KMS-11 (cell line): ENCODE results near the gene WDR47.

Experiments
- H2AFZ ChIP-seq: fragments of 200-600 bp; sonication (generic); 2 replicates; pipeline ENCODE4 v1.6.1; 2016; ENCODE audit warnings: antibody characterized with exemption, mixed run types, low read depth
- H3K27ac ChIP-seq: fragments of 200-600 bp; sonication (generic); 2 replicates; pipeline ENCODE4 v1.6.1; 2016; ENCODE audit warnings: mild to moderate bottlenecking, mixed run types
- H3K27me3 ChIP-seq: fragments of 200-600 bp; sonication (generic); 2 replicates; pipeline ENCODE4 v1.6.1; 2017; ENCODE audit warnings: mild to moderate bottlenecking, low read depth, mixed run types, moderate library complexity; ENCODE audit not compliant: insufficient read depth
- H3K36me3 ChIP-seq: fragments of 200-600 bp; sonication (generic); 2 replicates; pipeline ENCODE4 v1.6.1; 2017; ENCODE audit warnings: mild to moderate bottlenecking, mixed run types; ENCODE audit not compliant: insufficient read depth
- H3K4me1 ChIP-seq: fragments of 200-600 bp; sonication (generic); 2 replicates; pipeline ENCODE4 v1.6.1; 2016; ENCODE audit warnings: mild to moderate bottlenecking, low read depth, mixed run types; ENCODE audit not compliant: poor library complexity, severe bottlenecking
- H3K4me2 ChIP-seq: fragments of 200-600 bp; sonication (generic); 2 replicates; pipeline ENCODE4 v1.7.0; 2016; ENCODE audit warnings: mild to moderate bottlenecking, mixed run types
- H3K4me3 ChIP-seq: fragments of 200-600 bp; sonication (generic); IDR thresholded peaks from 2 replicates; pipeline ENCODE4 v1.6.1; 2017; ENCODE audit warnings: low read depth, low read length, mixed read lengths; ENCODE audit not compliant: insufficient read depth
- H3K79me2 ChIP-seq: fragments of 200-600 bp; sonication (generic); 2 replicates; pipeline ENCODE4 v1.6.1; 2016; ENCODE audit warnings: low read depth, mixed run types; ENCODE audit not compliant: insufficient read depth
- H3K9ac ChIP-seq: fragments of 200-600 bp; sonication (generic); 2 replicates; pipeline ENCODE4 v1.6.1; 2016; ENCODE audit warnings: mild to moderate bottlenecking, mixed run types
- H4K20me1 ChIP-seq: fragments of 200-600 bp; sonication (generic); 2 replicates; pipeline ENCODE4 v1.6.1; 2016; ENCODE audit warnings: mild to moderate bottlenecking, mixed run types; ENCODE audit not compliant: insufficient read depth
- TF ChIP-seq, protein P1 (sequence below): fragments of 200-600 bp; sonication (generic); conservative IDR thresholded peaks from 2 replicates; pipeline ENCODE4 v1.6.1; 2017; ENCODE audit warnings: low read depth, mild to moderate bottlenecking, antibody characterized with exemption, low read length, moderate library complexity, mixed read lengths

WDR47 gene

GRCh38 chr1:109069294-109069693 lies 27.4 kb upstream of the WDR47 start:
- Histone ChIP-seq H3K9ac (no peak overlapping the region), H3K36me3 (no peaks in the 10 kb centered on the region), H3K4me1 (no peaks in the 10 kb centered on the region), H3K79me2 (no peaks in the 10 kb centered on the region), H3K4me3 (no peak overlapping the region), H4K20me1 (no peaks in the 10 kb centered on the region), H3K4me2 (no peak overlapping the region), H3K27me3 (no peaks in the 10 kb centered on the region), H2AFZ (no peak overlapping the region), H3K27ac (no peak overlapping the region)
- TF ChIP-seq, protein P1, sequence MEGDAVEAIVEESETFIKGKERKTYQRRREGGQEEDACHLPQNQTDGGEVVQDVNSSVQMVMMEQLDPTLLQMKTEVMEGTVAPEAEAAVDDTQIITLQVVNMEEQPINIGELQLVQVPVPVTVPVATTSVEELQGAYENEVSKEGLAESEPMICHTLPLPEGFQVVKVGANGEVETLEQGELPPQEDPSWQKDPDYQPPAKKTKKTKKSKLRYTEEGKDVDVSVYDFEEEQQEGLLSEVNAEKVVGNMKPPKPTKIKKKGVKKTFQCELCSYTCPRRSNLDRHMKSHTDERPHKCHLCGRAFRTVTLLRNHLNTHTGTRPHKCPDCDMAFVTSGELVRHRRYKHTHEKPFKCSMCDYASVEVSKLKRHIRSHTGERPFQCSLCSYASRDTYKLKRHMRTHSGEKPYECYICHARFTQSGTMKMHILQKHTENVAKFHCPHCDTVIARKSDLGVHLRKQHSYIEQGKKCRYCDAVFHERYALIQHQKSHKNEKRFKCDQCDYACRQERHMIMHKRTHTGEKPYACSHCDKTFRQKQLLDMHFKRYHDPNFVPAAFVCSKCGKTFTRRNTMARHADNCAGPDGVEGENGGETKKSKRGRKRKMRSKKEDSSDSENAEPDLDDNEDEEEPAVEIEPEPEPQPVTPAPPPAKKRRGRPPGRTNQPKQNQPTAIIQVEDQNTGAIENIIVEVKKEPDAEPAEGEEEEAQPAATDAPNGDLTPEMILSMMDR, result no peak

DNA sequence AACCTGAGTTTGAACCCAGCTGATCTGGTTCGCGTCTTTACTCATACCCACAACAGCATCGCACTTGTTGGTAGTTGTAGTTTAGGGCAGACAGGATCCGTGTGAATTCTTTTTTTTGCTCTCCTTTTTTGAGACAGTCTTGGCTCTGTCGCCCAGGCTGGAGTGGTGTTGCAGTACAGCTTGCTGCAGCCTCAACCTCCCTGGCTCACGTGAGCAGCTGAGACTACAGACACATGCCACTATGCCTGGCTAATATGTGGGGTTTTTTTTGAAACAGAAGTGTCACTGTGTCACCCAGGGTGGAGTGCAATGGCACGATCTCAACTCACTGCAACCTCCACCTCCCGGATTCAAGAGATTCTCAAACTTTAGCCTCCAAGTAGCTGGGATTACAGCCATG lies 26.0 kb upstream of the WDR47 start:
- Histone ChIP-seq H3K4me2 (no peak overlapping the region), H3K9ac (no peak overlapping the region), H3K27ac (no peak overlapping the region), H3K36me3 (no peaks in the 10 kb centered on the region), H4K20me1 (no peaks in the 10 kb centered on the region), H3K27me3 (no peaks in the 10 kb centered on the region), H3K4me3 (no peak overlapping the region), H3K4me1 (no peaks in the 10 kb centered on the region), H2AFZ (no peak overlapping the region), H3K79me2 (no peaks in the 10 kb centered on the region)
- TF ChIP-seq, protein P1, result no peak

DNA sequence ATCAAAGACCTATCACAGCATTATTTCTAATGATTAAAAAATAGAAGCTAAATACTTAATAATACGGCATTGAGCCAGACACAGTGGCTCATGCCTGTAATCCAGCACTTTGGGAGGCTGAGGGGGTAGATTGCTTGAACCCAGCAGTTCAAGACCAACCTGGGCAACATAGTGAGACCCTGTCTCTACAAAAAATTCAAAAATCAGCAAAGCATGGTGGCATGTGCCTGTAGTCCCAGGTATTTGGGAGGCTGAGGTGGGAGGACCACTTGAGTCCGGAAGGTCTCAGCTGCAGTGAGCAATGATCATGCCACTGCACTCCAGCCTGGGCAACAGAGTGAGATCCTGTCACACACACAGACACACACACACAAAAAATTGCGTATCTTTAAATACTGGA lies 23.2 kb upstream of the WDR47 start:
- no peaks in the 10 kb centered on the region for H3K79me2 ChIP-seq
- no peaks in the 10 kb centered on the region for H4K20me1 ChIP-seq
- H3K4me2 ChIP-seq, result no peak overlapping the region
- no peak overlapping the region for H2AFZ ChIP-seq
- no peak overlapping the region for H3K27ac ChIP-seq
- H3K36me3 ChIP-seq, result no peaks in the 10 kb centered on the region
- no peaks in the 10 kb centered on the region for H3K27me3 ChIP-seq
- no peak overlapping the region for H3K9ac ChIP-seq
- no peaks in the 10 kb centered on the region for H3K4me1 ChIP-seq
- H3K4me3 ChIP-seq, result no peak overlapping the region
- TF ChIP-seq, protein P1, result no peak

DNA sequence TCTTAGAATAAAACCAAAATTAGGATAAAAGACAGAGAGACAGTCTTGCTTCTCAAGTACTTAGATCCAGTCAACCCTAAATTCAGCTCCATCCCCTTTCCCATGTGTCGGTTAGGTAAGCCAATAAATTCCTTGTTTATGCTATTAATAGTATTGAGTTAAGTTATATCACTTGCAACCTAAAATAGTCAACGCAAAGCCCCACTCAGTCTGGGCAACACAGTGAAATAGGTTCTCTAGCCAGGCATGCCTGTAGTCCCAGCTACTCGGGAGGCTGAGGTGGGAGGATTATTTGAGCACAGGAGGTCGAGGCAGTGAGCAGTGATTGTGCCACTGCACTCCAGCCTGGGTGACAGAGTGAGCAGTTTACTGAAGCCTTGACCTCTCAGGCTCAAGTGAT lies 19.3 kb upstream of the WDR47 start:
- Histone ChIP-seq H3K79me2 (no peaks in the 10 kb centered on the region), H2AFZ (no peak overlapping the region), H3K4me2 (no peak overlapping the region), H3K36me3 (no peaks in the 10 kb centered on the region), H3K27me3 (no peaks in the 10 kb centered on the region), H4K20me1 (no peaks in the 10 kb centered on the region), H3K4me3 (no peak overlapping the region), H3K9ac (no peak overlapping the region), H3K4me1 (no peaks in the 10 kb centered on the region), H3K27ac (no peak overlapping the region)
- TF ChIP-seq, protein P1, result no peak

GRCh38 chr1:109060707-109061106 lies 18.8 kb upstream of the WDR47 start:
- H3K27me3 ChIP-seq, result no peaks in the 10 kb centered on the region
- H3K79me2 ChIP-seq, result no peaks in the 10 kb centered on the region
- no peak overlapping the region for H3K4me2 ChIP-seq

More at GRCh38 chr1:109060707-109061106, 18.8 kb upstream of the WDR47 start:
- no peak overlapping the region for H2AFZ ChIP-seq
- H3K27ac ChIP-seq, result no peak overlapping the region
- H3K4me1 ChIP-seq, result no peaks in the 10 kb centered on the region
- H3K9ac ChIP-seq, result no peak overlapping the region
- TF ChIP-seq, protein P1, result no peak
- no peak overlapping the region for H3K4me3 ChIP-seq
- no peaks in the 10 kb centered on the region for H4K20me1 ChIP-seq
- no peaks in the 10 kb centered on the region for H3K36me3 ChIP-seq
